ENCODE measurements around the gene GRIA3.
A peak's percentile ranks its signal among the peaks of the same experiment; 100 is the strongest.
"Not testable (repeated sequence)": the region's sequence is repeated elsewhere in the genome, so short reads cannot be mapped to it uniquely, and the experiment has no call there.

Gene GRIA3

GRCh38 chrX:123274796-123275195 lies 90.7 kb downstream of the GRIA3 start:
- H3K27ac ChIP-seq, result no peak overlapping the region
- in situ Hi-C loops (cut with HindIII; ENCODE audit: low pct_ligation_motif_present, low sequenced_read_pairs), result no loop called here
- H3K36me3 ChIP-seq (replicated peaks), result no peaks in the 10 kb centered on the region
- H3K27me3 ChIP-seq (replicated peaks), result no peaks in the 10 kb centered on the region
- TF ChIP-seq CTCF (IDR thresholded peaks at IDR 0.05; ENCODE audit: low read depth, low read length, missing control alignments), result no peak
- peak; percentile 0 for DNase-seq
- H3K4me3 ChIP-seq (ENCODE audit: low read depth, low read length), result no peak overlapping the region

GRCh38 chrX:123277347-123277746 lies 93.3 kb downstream of the GRIA3 start:
- no peaks in the 10 kb centered on the region for H3K36me3 ChIP-seq (replicated peaks)

GRCh38 chrX:123277821-123278220 lies 93.7 kb downstream of the GRIA3 start:
- no peak for TF ChIP-seq CTCF (IDR thresholded peaks at IDR 0.05; ENCODE audit: low read depth, low read length, missing control alignments)
- DNase-seq, result no peak
- Histone ChIP-seq H3K27ac (no peak overlapping the region), H3K36me3 (replicated peaks) (no peaks in the 10 kb centered on the region), H3K4me3 (ENCODE audit: low read depth, low read length) (no peak overlapping the region), H3K27me3 (replicated peaks) (no peaks in the 10 kb centered on the region)
- in situ Hi-C loops (cut with HindIII; ENCODE audit: low pct_ligation_motif_present, low sequenced_read_pairs), result no loop called here

More at GRCh38 chrX:123277347-123277746, 93.3 kb downstream of the GRIA3 start:
- in situ Hi-C loops (cut with HindIII; ENCODE audit: low pct_ligation_motif_present, low sequenced_read_pairs), result no loop called here
- DNase-seq, result no peak
- Histone ChIP-seq H3K27ac (no peak overlapping the region), H3K4me3 (ENCODE audit: low read depth, low read length) (no peak overlapping the region), H3K27me3 (replicated peaks) (no peaks in the 10 kb centered on the region)
- TF ChIP-seq CTCF (IDR thresholded peaks at IDR 0.05; ENCODE audit: low read depth, low read length, missing control alignments), result no peak

GRCh38 chrX:123282241-123282640 lies 98.2 kb downstream of the GRIA3 start:
- DNase-seq, result no peak
- H3K27ac ChIP-seq, result no peak overlapping the region
- H3K27me3 ChIP-seq (replicated peaks), result no peaks in the 10 kb centered on the region
- no peak overlapping the region for H3K4me3 ChIP-seq (ENCODE audit: low read depth, low read length)
- H3K36me3 ChIP-seq (replicated peaks), result no peaks in the 10 kb centered on the region
- in situ Hi-C loops (cut with HindIII; ENCODE audit: low pct_ligation_motif_present, low sequenced_read_pairs), result no loop called here
- TF ChIP-seq CTCF (IDR thresholded peaks at IDR 0.05; ENCODE audit: low read depth, low read length, missing control alignments), result no peak

DNA sequence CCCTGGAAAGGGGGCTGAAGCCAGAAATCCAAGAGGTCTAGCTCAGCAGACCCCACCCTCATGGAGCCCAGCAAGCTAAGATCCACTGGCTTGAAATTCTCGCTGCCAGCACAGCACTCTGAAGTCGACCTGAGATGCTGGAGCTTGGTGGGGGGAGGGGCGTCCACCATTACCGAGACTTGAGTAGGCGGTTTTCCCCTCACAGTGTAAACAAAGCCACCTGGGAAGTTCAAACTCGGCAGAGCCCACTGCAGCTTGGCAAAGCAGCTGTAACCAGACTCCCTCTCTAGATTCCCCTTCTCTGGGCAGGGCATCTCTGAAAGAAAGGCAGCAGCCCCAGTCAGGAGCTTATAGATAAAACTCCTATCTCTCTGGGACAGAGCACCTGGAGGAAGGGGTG lies 99.3 kb downstream of the GRIA3 start:
- H3K4me3 ChIP-seq (ENCODE audit: low read depth, low read length); DNase-seq; H3K27me3 ChIP-seq (replicated peaks); H3K27ac ChIP-seq; H3K36me3 ChIP-seq (replicated peaks); in situ Hi-C loops (cut with HindIII; ENCODE audit: low pct_ligation_motif_present, low sequenced_read_pairs): not testable (repeated sequence)

DNA sequence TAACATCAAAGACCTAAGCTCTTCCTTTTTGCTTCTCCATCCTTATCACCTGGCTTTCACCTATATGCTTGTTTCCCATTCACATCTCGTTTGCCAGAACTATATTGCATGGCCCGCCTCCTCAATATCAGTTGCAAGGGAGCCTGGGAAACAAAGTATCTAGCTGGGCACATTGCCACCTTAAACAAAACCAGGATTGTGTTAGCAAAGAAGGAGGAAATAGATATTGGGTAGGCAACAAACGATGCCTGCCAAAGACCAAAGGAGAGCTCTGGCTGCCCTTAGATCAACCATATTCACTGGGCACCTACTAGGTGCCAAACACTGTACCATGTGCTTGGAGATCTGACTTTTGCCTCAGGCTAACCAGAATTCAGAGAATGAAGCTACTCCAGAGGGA lies 107.5 kb downstream of the GRIA3 start:
- no peak for TF ChIP-seq CTCF (IDR thresholded peaks at IDR 0.05; ENCODE audit: low read depth, low read length, missing control alignments)
- Histone ChIP-seq H3K36me3 (replicated peaks) (no peaks in the 10 kb centered on the region), H3K4me3 (ENCODE audit: low read depth, low read length) (no peak overlapping the region), H3K27ac (no peak overlapping the region), H3K27me3 (replicated peaks) (no peaks in the 10 kb centered on the region)
- in situ Hi-C loops (cut with HindIII; ENCODE audit: low pct_ligation_motif_present, low sequenced_read_pairs), result no loop called here
- no peak for DNase-seq

Measured in brain microvascular endothelial cell (primary cell).